DOHH2 (cell line): ENCODE results near the gene DTX4.
A peak's percentile ranks its signal among the peaks of the same experiment; 100 is the strongest.

Experiments used
- EZH2phosphoT487 ChIP-seq: fragments of 200-600 bp; sonication (generic); IDR thresholded peaks from 2 replicates; pipeline ENCODE4 v1.6.1; 2017; ENCODE audit warnings: borderline replicate concordance, mild to moderate bottlenecking, antibody characterized with exemption, low read length, moderate library complexity, mixed read lengths
- TF ChIP-seq, protein P1 (sequence below): fragments of 200-600 bp; sonication (generic); IDR thresholded peaks from one replicate; pipeline ENCODE4 v1.5.1; 2014; ENCODE audit warnings: antibody characterized with exemption, mild to moderate bottlenecking, low read depth, low read length; ENCODE audit not compliant: poor library complexity, severe bottlenecking

DNA sequence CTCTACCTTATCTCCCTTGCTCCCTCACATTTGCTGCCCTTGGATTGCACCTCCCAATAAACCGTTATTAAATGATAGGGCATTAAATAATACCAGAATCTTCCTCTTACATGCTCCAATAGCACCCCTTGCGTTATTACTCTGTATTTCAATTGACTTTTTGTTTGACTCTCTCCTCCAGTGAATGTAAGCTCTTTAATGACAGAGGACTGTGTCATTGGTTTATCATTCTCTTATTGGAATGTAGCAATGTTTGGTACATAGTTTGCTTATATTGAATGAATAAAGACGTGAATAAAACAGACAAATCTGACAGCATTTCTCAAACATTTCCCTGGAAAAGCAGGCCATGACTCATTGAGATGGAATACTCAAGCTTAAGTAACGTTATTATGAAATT, 49.5 kb downstream of the DTX4 start:
- TF ChIP-seq, protein P1, sequence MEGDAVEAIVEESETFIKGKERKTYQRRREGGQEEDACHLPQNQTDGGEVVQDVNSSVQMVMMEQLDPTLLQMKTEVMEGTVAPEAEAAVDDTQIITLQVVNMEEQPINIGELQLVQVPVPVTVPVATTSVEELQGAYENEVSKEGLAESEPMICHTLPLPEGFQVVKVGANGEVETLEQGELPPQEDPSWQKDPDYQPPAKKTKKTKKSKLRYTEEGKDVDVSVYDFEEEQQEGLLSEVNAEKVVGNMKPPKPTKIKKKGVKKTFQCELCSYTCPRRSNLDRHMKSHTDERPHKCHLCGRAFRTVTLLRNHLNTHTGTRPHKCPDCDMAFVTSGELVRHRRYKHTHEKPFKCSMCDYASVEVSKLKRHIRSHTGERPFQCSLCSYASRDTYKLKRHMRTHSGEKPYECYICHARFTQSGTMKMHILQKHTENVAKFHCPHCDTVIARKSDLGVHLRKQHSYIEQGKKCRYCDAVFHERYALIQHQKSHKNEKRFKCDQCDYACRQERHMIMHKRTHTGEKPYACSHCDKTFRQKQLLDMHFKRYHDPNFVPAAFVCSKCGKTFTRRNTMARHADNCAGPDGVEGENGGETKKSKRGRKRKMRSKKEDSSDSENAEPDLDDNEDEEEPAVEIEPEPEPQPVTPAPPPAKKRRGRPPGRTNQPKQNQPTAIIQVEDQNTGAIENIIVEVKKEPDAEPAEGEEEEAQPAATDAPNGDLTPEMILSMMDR, result peak; percentile 17
- TF ChIP-seq EZH2phosphoT487, result no peak
